Measurements from ENCODE around the gene F10. TPM values are rescaled to one million over a fixed set of nuclear protein-coding genes. Genes with fewer than 3 reads are reported as not detected.

Gene F10
- total RNA-seq, 1 donor from 2014 or later: 0.23 TPM

- no peaks in the 10 kb centered on the region for H3K9me3 Mint-ChIP-seq (ENCODE audit: unreplicated experiment)
- no peak for TF ChIP-seq CTCF (IDR thresholded peaks at IDR 0.05; ENCODE audit: unreplicated experiment)
- peaks cover 2% of the 10 kb centered on the region for H3K27me3 Mint-ChIP-seq (ENCODE audit: unreplicated experiment)
- H3K27ac Mint-ChIP-seq (ENCODE audit: unreplicated experiment): no peak overlapping the region
- no peaks in the 10 kb centered on the region for H3K36me3 Mint-ChIP-seq (ENCODE audit: low read depth, unreplicated experiment)
- H3K4me3 Mint-ChIP-seq (ENCODE audit: unreplicated experiment): no peak overlapping the region
- no peak for DNase-seq (ENCODE audit: low spot score)
- no peaks in the 10 kb centered on the region for H3K4me1 Mint-ChIP-seq (ENCODE audit: unreplicated experiment)
Measured at GRCh38 chr13:113141601-113141970, 19.0 kb downstream of the F10 start.

- H3K4me3 Mint-ChIP-seq (ENCODE audit: unreplicated experiment): no peak overlapping the region
- H3K27me3 Mint-ChIP-seq (ENCODE audit: unreplicated experiment): peaks cover 2% of the 10 kb centered on the region
- H3K9me3 Mint-ChIP-seq (ENCODE audit: unreplicated experiment): no peaks in the 10 kb centered on the region
- H3K36me3 Mint-ChIP-seq (ENCODE audit: low read depth, unreplicated experiment): no peaks in the 10 kb centered on the region
- H3K27ac Mint-ChIP-seq (ENCODE audit: unreplicated experiment): no peak overlapping the region
- TF ChIP-seq CTCF (IDR thresholded peaks at IDR 0.05; ENCODE audit: unreplicated experiment): no peak
- no peak for DNase-seq (ENCODE audit: low spot score)
- no peaks in the 10 kb centered on the region for H3K4me1 Mint-ChIP-seq (ENCODE audit: unreplicated experiment)
Measured at GRCh38 chr13:113142876-113143275, 20.3 kb downstream of the F10 start.

GRCh38 chr13:113143466-113144254 lies 21.1 kb downstream of the F10 start:
- Mint-ChIP-seq H3K9me3 (ENCODE audit: unreplicated experiment) (no peaks in the 10 kb centered on the region), H3K4me1 (ENCODE audit: unreplicated experiment) (no peaks in the 10 kb centered on the region), H3K4me3 (ENCODE audit: unreplicated experiment) (no peak overlapping the region), H3K27me3 (ENCODE audit: unreplicated experiment) (peaks cover 2% of the 10 kb centered on the region), H3K27ac (ENCODE audit: unreplicated experiment) (no peak overlapping the region), H3K36me3 (ENCODE audit: low read depth, unreplicated experiment) (no peaks in the 10 kb centered on the region)
- no peak for DNase-seq (ENCODE audit: low spot score)
- TF ChIP-seq CTCF (IDR thresholded peaks at IDR 0.05; ENCODE audit: unreplicated experiment): no peak

- H3K27ac Mint-ChIP-seq (ENCODE audit: unreplicated experiment): no peak overlapping the region
- H3K4me1 Mint-ChIP-seq (ENCODE audit: unreplicated experiment): no peaks in the 10 kb centered on the region
- H3K9me3 Mint-ChIP-seq (ENCODE audit: unreplicated experiment): no peaks in the 10 kb centered on the region
- TF ChIP-seq CTCF (IDR thresholded peaks at IDR 0.05; ENCODE audit: unreplicated experiment): no peak
- no peak overlapping the region for H3K4me3 Mint-ChIP-seq (ENCODE audit: unreplicated experiment)
- DNase-seq (ENCODE audit: low spot score): no peak
- H3K36me3 Mint-ChIP-seq (ENCODE audit: low read depth, unreplicated experiment): no peaks in the 10 kb centered on the region
- H3K27me3 Mint-ChIP-seq (ENCODE audit: unreplicated experiment): peaks cover 2% of the 10 kb centered on the region
Measured at GRCh38 chr13:113144255-113144629, 21.6 kb downstream of the F10 start.

- TF ChIP-seq CTCF (IDR thresholded peaks at IDR 0.05; ENCODE audit: unreplicated experiment): no peak
Measured at GRCh38 chr13:113145496-113145895, 22.9 kb downstream of the F10 start.

More at GRCh38 chr13:113145496-113145895, 22.9 kb downstream of the F10 start:
- Mint-ChIP-seq H3K36me3 (ENCODE audit: low read depth, unreplicated experiment) (no peaks in the 10 kb centered on the region), H3K9me3 (ENCODE audit: unreplicated experiment) (no peaks in the 10 kb centered on the region), H3K4me3 (ENCODE audit: unreplicated experiment) (no peak overlapping the region), H3K27ac (ENCODE audit: unreplicated experiment) (no peak overlapping the region), H3K27me3 (ENCODE audit: unreplicated experiment) (peaks cover 2% of the 10 kb centered on the region), H3K4me1 (ENCODE audit: unreplicated experiment) (no peaks in the 10 kb centered on the region)
- no peak for DNase-seq (ENCODE audit: low spot score)
